Natural killer cell (primary cell): ENCODE results near the gene BACH2. TPM values are rescaled to one million over a fixed set of nuclear protein-coding genes. Genes with fewer than 3 reads are reported as not detected.

Experiments used
- ATAC-seq, 3 donors: fragments of 150-1000 bp in 2 of 3; fragments of 200-7000 bp in 1 of 3; cut with Tn5 transposase; 1 replicate in 1 of 3; 2 replicates in 2 of 3; pipeline ENCODE4 v1.10.0; 2021; ENCODE audit warnings: mild to moderate bottlenecking in 2 of 3, moderate library complexity in 2 of 3
- DNase-seq, 2 donors: peaks; one replicate each; pipeline versions ENCODE4 v3.0.0 to v3.0.0-alpha.2; 2013 to 2021; ENCODE audit warnings: mixed read lengths in 1 of 2
- H3K27ac ChIP-seq: one replicate; pipeline ENCODE4 v1.5.1; 2013; ENCODE audit warnings: mild to moderate bottlenecking, low read length
- H3K27me3 ChIP-seq: one replicate; pipeline ENCODE4 v1.6.1; 2013; ENCODE audit warnings: low read length; ENCODE audit not compliant: control insufficient read depth, insufficient read depth
- H3K36me3 ChIP-seq: one replicate; pipeline ENCODE4 v1.6.1; 2013; ENCODE audit warnings: low read length; ENCODE audit not compliant: control insufficient read depth, insufficient read depth
- H3K4me1 ChIP-seq: one replicate; pipeline ENCODE4 v1.6.1; 2013; ENCODE audit warnings: low read length; ENCODE audit not compliant: control insufficient read depth, insufficient read depth
- H3K4me3 ChIP-seq: one replicate; pipeline ENCODE4 v1.5.1; 2013; ENCODE audit warnings: low read length
- H3K9me3 ChIP-seq: one replicate; pipeline ENCODE4 v1.6.1; 2013; ENCODE audit warnings: low read length; ENCODE audit not compliant: control insufficient read depth, insufficient read depth
- H3K27ac Mint-ChIP-seq, 2 donors: one replicate each; pipeline ENCODE4 v1.8.0; 2022; ENCODE audit warnings: mild to moderate bottlenecking in 2 of 2, mixed read lengths in 2 of 2, moderate library complexity in 1 of 2
- H3K27me3 Mint-ChIP-seq, 2 donors: one replicate each; pipeline ENCODE4 v1.8.0; 2022; ENCODE audit warnings: low read depth in 2 of 2, mixed read lengths in 2 of 2
- H3K36me3 Mint-ChIP-seq: one replicate; pipeline ENCODE4 v1.8.0; 2022; ENCODE audit warnings: mixed read lengths
- H3K4me1 Mint-ChIP-seq, 2 donors: one replicate each; pipeline ENCODE4 v1.8.0; 2022; ENCODE audit warnings: mixed read lengths in 2 of 2
- H3K4me3 Mint-ChIP-seq: one replicate; pipeline ENCODE4 v1.8.0; 2022; ENCODE audit warnings: mild to moderate bottlenecking, moderate library complexity, mixed read lengths
- H3K9me3 Mint-ChIP-seq, 2 donors: one replicate each; pipeline ENCODE4 v1.8.0; 2022; ENCODE audit warnings: mixed read lengths in 2 of 2
- WGBS: methylation state at CpG from one replicate; pipeline ENCODE4 v1.1.7; 2013; ENCODE audit warnings: missing lambda C conversion rate; ENCODE audit not compliant: insufficient coverage; 5-methylcytosine and 5-hydroxymethylcytosine counted together
- intact Hi-C: fragments of 100-400 bp; cut with micrococcal nuclease; formaldehyde crosslinking; loops from one replicate; pipeline ENCODE4 v1.14.2; 2022
- total RNA-seq, 4 donors: library from RNA; stranded (reverse); fragments of 120-200 nt in 1 of 4; gene quantifications; one replicate each; pipeline versions ENCODE4 v1.2.3 to v1.2.4, GENCODE V29; 2013 to 2022
- TF ChIP-seq, protein P1 (sequence below): fragments of 200-600 bp; IDR thresholded peaks from one replicate; pipeline ENCODE4 v1.8.0; 2022; ENCODE audit warnings: antibody characterized with exemption

BACH2 gene
- total RNA-seq, 3 donors from 2014 or later (not counting 1 experiment from before 2014, with no cell fraction given): 32.1 to 37.8 (median 32.7) TPM

DNA sequence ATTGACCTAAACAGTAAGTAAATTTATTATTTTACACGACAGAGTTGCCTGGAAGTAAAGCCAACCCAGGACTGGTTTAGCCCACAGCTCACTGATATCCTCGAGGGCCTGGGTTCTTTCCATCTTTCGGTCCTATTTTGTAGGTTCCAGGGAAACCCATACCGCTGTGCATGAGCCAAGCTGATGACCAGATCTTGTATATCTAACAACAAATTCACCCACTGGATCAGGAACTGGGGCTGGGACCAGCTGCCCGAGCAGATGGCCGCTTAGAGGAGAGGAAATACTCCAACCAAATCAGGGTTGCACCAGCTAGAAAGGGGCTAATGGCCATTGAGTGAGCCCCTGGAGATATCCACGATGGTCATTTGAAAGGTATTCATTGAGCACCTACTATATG, 139.2 kb downstream of the BACH2 start:
- H3K4me1 Mint-ChIP-seq: peaks cover 9 to 11% of the 10 kb centered on the region in 2 donors
- Histone ChIP-seq H3K27me3 (no peaks in the 10 kb centered on the region), H3K9me3 (no peaks in the 10 kb centered on the region), H3K4me1 (peaks cover 8% of the 10 kb centered on the region), H3K4me3 (no peak overlapping the region), H3K27ac (no peak overlapping the region), H3K36me3 (no peaks in the 10 kb centered on the region)
- no peaks in the 10 kb centered on the region for H3K9me3 Mint-ChIP-seq
- TF ChIP-seq, protein P1, sequence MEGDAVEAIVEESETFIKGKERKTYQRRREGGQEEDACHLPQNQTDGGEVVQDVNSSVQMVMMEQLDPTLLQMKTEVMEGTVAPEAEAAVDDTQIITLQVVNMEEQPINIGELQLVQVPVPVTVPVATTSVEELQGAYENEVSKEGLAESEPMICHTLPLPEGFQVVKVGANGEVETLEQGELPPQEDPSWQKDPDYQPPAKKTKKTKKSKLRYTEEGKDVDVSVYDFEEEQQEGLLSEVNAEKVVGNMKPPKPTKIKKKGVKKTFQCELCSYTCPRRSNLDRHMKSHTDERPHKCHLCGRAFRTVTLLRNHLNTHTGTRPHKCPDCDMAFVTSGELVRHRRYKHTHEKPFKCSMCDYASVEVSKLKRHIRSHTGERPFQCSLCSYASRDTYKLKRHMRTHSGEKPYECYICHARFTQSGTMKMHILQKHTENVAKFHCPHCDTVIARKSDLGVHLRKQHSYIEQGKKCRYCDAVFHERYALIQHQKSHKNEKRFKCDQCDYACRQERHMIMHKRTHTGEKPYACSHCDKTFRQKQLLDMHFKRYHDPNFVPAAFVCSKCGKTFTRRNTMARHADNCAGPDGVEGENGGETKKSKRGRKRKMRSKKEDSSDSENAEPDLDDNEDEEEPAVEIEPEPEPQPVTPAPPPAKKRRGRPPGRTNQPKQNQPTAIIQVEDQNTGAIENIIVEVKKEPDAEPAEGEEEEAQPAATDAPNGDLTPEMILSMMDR: no peak
- no peaks in the 10 kb centered on the region for H3K27me3 Mint-ChIP-seq
- 94% methylated on average over 7 of the region's 7 CpGs for WGBS
- ATAC-seq (no peak), DNase-seq (no peak)
- H3K36me3 Mint-ChIP-seq: no peaks in the 10 kb centered on the region
- H3K4me3 Mint-ChIP-seq: no peak overlapping the region
- H3K27ac Mint-ChIP-seq: no peak overlapping the region
- intact Hi-C loops: no loop called here

DNA sequence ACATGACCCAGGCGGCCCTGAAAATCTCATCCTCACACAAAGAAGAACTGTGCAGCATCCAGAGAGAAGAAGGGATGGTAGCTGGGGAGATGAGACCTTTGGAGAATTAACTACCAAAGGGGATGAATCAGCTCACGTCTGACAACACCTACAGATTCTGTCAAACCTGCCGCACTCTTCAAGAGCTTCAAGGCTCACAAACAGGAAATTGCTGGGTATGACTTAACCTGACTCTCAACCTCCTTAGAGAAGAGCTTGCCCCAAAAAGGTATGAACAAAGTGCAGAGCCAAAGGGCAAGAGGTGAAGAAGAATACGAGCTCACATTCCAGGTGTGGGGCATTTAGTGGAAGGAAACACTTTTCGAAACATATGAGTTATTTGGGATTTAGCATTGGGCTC, 139.8 kb downstream of the BACH2 start:
- Mint-ChIP-seq H3K36me3 (no peaks in the 10 kb centered on the region), H3K27ac (no peak overlapping the region), H3K4me1 (peaks cover 9 to 11% of the 10 kb centered on the region in 2 donors), H3K4me3 (no peak overlapping the region), H3K27me3 (no peaks in the 10 kb centered on the region), H3K9me3 (no peaks in the 10 kb centered on the region)
- DNase-seq (peak in 1 of 2 donors; percentile 73), ATAC-seq (peak; percentile 37 to 64 (median 58))
- peaks cover 8% of the 10 kb centered on the region for H3K4me1 ChIP-seq
- H3K4me3 ChIP-seq: no peak overlapping the region
- H3K27me3 ChIP-seq: peaks cover 2% of the 10 kb centered on the region
- TF ChIP-seq, protein P1: no peak
- no peaks in the 10 kb centered on the region for H3K9me3 ChIP-seq
- intact Hi-C loops: no loop called here
- no peak overlapping the region for H3K27ac ChIP-seq
- H3K36me3 ChIP-seq: no peaks in the 10 kb centered on the region
- WGBS: 66% methylated on average over 4 of the region's 5 CpGs

DNA sequence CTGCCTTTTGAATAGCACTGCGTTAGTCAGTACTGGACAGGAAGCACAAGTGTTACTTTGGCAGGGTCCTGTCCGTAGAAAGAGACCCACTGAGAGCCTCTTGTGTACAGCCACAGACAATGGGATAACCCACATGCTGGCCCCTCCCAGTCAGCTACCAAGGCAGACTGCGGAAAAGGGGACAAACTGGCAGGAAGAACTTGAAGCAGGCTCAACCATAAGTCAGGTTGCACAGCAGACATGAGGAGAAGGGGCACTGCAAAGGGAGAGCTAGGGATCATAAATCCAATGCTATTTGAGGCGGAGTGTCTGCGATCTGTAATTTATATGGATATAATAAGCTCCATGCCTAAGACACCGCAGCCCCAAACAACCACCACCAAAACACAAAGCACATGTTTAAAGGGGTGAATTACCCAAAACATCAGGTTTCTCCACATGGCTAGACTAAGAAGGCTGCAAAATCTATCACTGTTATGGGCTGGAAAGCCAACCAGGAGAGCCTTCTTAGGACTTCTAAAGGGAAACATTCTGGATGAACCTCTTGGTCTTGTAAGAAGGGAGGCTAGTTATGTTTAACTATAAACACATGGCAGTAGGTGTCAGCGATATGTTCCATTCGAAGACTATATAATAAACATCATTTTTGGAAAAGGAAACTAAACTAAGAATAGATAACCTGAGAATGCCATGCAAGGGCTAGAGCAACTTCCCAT, 141.7 kb downstream of the BACH2 start:
- no peak overlapping the region for H3K4me3 ChIP-seq
- WGBS: 90% methylated on average over 8 of the region's 8 CpGs
- peaks cover 2% of the 10 kb centered on the region for H3K27me3 ChIP-seq
- no peak overlapping the region for H3K27ac Mint-ChIP-seq
- H3K4me1 Mint-ChIP-seq: peaks cover 9 to 11% of the 10 kb centered on the region in 2 donors
- no peaks in the 10 kb centered on the region for H3K9me3 Mint-ChIP-seq
- ATAC-seq (no peak), DNase-seq (no peak)
- TF ChIP-seq, protein P1: no peak
- H3K4me3 Mint-ChIP-seq: no peak overlapping the region
- H3K36me3 ChIP-seq: no peaks in the 10 kb centered on the region
- peaks cover 8% of the 10 kb centered on the region for H3K4me1 ChIP-seq
- H3K27me3 Mint-ChIP-seq: no peaks in the 10 kb centered on the region
- no peaks in the 10 kb centered on the region for H3K9me3 ChIP-seq
- no peaks in the 10 kb centered on the region for H3K36me3 Mint-ChIP-seq
- intact Hi-C loops: no loop called here
- no peak overlapping the region for H3K27ac ChIP-seq
